BE2C (cell line): ENCODE data around the gene TLR9.

Experiments used
- DNase-seq: peaks from one replicate; pipeline ENCODE4 v3.0.0-alpha.2; 2020
- H3K27me3 ChIP-seq: fragments of 250-450 bp; sonication (Bioruptor Pico); 2 replicates; pipeline ENCODE4 v1.5.1; 2020; ENCODE audit warnings: mild to moderate bottlenecking
- H3K36me3 ChIP-seq: fragments of 250-450 bp; sonication (Bioruptor Pico); 2 replicates; pipeline ENCODE4 v1.5.1; 2020; ENCODE audit warnings: mild to moderate bottlenecking
- H3K4me1 ChIP-seq: fragments of 250-450 bp; sonication (Bioruptor Pico); 2 replicates; pipeline ENCODE4 v1.5.1; 2020
- H3K4me3 ChIP-seq: 2 replicates; pipeline ENCODE4 v1.5.1; 2011; ENCODE audit warnings: low read depth, low read length
- H3K9me3 ChIP-seq: fragments of 250-450 bp; sonication (Bioruptor Pico); 2 replicates; pipeline ENCODE4 v1.5.1; 2020
- CTCF ChIP-seq: IDR thresholded peaks from 2 replicates; pipeline ENCODE4 v1.5.1; 2012; ENCODE audit warnings: mild to moderate bottlenecking, low read depth, low read length

TLR9 gene

GRCh38 chr3:52202384-52203077, 22.9 kb downstream of the TLR9 start:
- TF ChIP-seq CTCF = no peak
- Histone ChIP-seq H3K4me3 (no peak overlapping the region), H3K4me1 (peaks cover 2% of the 10 kb centered on the region; the same call in 1 of the 2 replicates), H3K9me3 (no peaks in the 10 kb centered on the region), H3K36me3 (peaks cover 29% of the 10 kb centered on the region), H3K27me3 (no peaks in the 10 kb centered on the region)
- DNase-seq = no peak

GRCh38 chr3:52200981-52201679, 24.3 kb downstream of the TLR9 start:
- Histone ChIP-seq H3K4me3 (no peak overlapping the region), H3K27me3 (no peaks in the 10 kb centered on the region), H3K36me3 (peaks cover 25% of the 10 kb centered on the region), H3K4me1 (peaks cover 6% of the 10 kb centered on the region; the same call in 1 of the 2 replicates), H3K9me3 (no peaks in the 10 kb centered on the region)
- TF ChIP-seq CTCF = no peak
- DNase-seq = no peak

GRCh38 chr3:52198643-52199608, 26.5 kb downstream of the TLR9 start:
- Histone ChIP-seq H3K4me1 (peaks cover 6% of the 10 kb centered on the region; the same call in 1 of the 2 replicates), H3K36me3 (peaks cover 11% of the 10 kb centered on the region), H3K4me3 (peak overlapping the region; percentile 83), H3K27me3 (no peaks in the 10 kb centered on the region), H3K9me3 (no peaks in the 10 kb centered on the region)
- TF ChIP-seq CTCF = no peak
- DNase-seq = no peak

GRCh38 chr3:52197842-52198625, 27.4 kb downstream of the TLR9 start, which contains the start of gene ALAS1:
TSS of gene ALAS1 (plus strand) at chr3:52198160. CDS start at chr3:52199242, 1,082 bp downstream.
- Histone ChIP-seq H3K36me3 (peaks cover 9% of the 10 kb centered on the region), H3K9me3 (no peaks in the 10 kb centered on the region), H3K4me3 (peak within 1 kb of the TSS; percentile 83), H3K27me3 (no peaks in the 10 kb centered on the region), H3K4me1 (peaks cover 6% of the 10 kb centered on the region; the same call in 1 of the 2 replicates)
- DNase-seq = peak; percentile 90
- TF ChIP-seq CTCF = 0 out of 2 replicates have a peak, but pooled peaks have one; percentile 7

GRCh38 chr3:52197499-52197841, 28.0 kb downstream of the TLR9 start:
- H3K36me3 ChIP-seq = peaks cover 9% of the 10 kb centered on the region
- peak overlapping the region; percentile 83 for H3K4me3 ChIP-seq
- DNase-seq = no peak
- TF ChIP-seq CTCF = no peak
- H3K4me1 ChIP-seq = peaks cover 6% of the 10 kb centered on the region; the same call in 1 of the 2 replicates
- no peaks in the 10 kb centered on the region for H3K27me3 ChIP-seq
- no peaks in the 10 kb centered on the region for H3K9me3 ChIP-seq
